ENCODE data around the gene HOXC13.

Gene HOXC13

DNA sequence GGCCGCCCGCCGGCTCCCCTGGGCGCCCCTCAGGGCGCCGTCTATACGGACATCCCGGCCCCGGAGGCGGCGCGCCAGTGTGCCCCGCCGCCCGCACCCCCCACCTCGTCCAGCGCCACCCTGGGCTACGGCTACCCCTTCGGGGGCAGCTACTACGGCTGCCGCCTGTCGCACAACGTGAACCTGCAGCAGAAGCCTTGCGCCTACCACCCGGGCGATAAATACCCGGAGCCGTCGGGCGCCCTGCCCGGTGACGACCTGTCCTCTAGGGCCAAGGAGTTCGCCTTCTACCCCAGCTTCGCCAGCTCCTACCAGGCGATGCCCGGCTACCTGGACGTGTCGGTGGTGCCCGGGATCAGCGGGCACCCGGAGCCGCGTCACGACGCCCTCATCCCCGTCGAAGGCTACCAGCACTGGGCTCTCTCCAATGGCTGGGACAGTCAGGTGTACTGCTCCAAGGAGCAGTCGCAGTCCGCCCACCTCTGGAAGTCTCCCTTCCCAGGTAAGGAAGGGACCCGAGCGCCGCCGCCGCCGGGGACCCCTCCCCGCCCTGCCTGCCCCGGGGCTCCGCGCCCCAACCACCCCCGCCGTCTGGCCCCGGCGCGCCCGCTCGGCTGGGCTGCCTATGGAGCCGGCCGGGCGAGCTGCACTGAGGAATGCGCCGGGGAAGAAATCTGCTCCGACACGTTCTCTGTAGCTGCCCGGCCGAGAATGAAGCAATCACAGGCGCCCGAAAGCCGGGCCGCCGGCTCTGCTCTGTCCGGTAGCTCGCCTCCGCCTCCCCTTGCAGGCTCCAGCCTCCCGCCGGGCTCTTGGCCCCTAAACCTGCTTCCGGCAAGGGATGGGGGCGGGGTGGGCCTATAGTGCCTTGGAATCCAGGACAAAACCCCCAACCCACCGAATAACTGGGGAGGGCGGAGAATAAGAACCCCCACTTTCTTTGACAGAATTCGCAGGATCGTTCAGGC, 794 bp downstream of the HOXC13 start:
- DNase-seq, result no peak

DNA sequence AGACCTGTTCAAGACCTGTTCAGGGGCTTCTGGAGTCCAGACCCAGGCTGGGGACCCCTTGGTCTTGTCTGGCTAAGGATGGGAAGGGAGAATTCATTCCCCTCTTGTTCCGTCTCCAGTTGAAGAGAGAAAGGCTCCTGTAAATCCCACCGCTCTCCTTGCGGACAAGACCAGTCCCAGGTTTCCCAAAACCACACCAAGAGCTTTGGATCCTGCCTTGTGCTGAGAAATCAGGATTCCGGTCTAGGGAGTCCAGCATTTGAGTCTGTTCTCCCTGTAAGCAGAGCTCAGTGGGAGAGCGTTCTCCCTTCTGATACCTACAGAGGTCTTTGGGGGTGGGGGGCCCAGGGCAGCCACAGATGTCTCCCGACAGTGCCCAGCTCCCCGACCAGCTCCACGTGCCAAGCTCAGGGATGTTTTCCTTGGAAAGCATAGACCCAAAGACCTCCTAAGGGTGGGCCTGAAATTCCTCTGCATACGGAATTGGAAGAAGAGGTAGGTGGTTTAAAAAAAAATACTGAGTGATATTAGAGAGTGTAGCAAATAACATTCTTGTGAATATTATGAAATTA, 1.9 kb downstream of the HOXC13 start:
- no peak for DNase-seq

GRCh38 chr12:53941187-53941586, 2.6 kb downstream of the HOXC13 start:
- DNase-seq, result no peak

- DNase-seq, result no peak
Measured at GRCh38 chr12:53941750-53942149, 3.1 kb downstream of the HOXC13 start.

GRCh38 chr12:53942467-53942997, 3.9 kb downstream of the HOXC13 start:
- no peak for DNase-seq

GRCh38 chr12:53944209-53944608, 5.6 kb downstream of the HOXC13 start:
- DNase-seq, result no peak

GRCh38 chr12:53944907-53945847, 6.5 kb downstream of the HOXC13 start:
- no peak for DNase-seq

- no peak for DNase-seq
Measured at GRCh38 chr12:53947743-53948142, 9.1 kb downstream of the HOXC13 start.

DNA sequence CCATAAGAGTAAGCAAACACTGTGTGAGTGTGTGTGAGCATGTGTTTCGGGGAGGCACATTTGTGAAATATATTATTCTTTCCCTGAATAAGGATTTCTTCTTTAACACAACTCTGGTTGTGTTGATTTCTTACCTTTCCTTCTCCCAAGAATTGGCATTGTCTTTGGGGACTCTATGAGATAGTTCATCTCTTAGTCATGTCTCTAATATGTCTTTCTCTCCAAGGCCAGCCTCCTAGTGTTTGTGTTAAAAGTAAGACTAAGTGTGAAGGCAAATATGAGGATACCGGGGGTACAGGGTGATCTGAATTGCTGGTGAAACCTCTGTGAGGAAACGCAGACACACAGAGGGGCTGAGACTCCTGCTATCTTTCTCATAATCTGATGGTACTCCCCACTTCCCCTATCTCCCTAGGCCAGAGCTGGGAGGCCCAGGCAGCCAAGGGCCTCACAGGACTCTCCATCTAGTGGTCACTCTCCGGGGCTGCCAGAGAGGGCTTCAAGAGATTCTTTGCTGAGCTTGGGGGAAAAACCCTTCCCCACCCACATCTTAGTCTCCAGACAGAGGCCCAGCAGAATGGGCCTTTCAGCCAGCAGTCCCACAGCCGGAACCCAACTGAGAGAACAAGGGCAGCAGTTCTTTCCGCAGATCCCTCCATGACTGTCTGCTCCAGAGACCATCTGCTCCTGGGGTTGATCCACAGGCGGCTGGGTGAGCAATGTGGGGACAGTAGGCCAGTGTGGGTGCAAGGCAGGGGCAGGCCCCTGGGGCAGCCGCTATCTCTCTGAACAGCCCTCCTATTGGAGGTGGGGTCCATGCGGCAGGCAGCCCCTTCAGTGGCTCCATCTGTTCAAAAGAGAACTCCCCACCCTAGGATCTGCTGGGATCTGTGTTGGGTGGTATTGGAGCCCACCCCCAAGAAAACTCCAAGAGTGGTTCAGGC, 10.3 kb downstream of the HOXC13 start:
- DNase-seq, result no peak

DNA sequence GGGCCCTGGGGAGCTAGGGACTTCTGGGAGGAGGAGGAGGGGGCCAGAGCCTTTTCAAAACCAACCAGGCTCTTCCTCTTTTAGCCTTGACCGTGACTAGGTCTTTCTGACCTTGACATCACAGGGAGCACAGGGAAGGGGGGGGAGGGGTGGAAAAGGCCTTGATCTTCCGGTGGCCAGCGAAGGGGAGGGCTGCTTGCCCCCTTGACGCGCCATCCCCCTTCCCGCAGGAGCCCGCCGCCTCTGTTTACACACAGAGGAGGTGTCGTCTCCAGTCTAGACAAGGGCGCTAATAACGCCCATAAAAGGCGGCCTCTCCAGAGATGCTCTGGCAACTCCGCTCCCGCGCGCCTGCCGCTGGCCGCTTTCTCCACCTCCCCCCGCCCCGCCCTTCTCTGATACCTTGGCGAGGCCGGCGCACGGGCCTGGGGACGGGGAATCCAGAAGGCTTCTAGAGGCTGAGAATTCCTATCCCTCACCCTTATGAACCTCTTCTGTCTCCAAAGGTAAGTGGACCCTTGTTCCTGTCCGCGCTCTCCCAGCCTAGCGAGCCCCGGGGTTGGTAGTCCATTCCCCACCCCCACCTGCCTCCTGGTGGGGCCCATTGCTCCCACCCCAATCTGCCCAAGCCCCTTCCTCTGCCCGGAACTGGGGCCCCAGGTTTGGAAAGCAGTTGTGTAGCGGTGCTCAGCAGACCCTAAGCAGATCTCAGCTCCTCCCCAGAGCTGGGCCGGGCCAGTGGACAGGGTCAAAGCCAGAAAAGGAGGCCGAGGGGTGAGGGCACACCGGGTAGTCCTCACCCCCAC, 11.2 kb downstream of the HOXC13 start:
- DNase-seq, result no peak

- DNase-seq, result no peak
Measured at GRCh38 chr12:53950437-53950773, 11.8 kb downstream of the HOXC13 start.

DNA sequence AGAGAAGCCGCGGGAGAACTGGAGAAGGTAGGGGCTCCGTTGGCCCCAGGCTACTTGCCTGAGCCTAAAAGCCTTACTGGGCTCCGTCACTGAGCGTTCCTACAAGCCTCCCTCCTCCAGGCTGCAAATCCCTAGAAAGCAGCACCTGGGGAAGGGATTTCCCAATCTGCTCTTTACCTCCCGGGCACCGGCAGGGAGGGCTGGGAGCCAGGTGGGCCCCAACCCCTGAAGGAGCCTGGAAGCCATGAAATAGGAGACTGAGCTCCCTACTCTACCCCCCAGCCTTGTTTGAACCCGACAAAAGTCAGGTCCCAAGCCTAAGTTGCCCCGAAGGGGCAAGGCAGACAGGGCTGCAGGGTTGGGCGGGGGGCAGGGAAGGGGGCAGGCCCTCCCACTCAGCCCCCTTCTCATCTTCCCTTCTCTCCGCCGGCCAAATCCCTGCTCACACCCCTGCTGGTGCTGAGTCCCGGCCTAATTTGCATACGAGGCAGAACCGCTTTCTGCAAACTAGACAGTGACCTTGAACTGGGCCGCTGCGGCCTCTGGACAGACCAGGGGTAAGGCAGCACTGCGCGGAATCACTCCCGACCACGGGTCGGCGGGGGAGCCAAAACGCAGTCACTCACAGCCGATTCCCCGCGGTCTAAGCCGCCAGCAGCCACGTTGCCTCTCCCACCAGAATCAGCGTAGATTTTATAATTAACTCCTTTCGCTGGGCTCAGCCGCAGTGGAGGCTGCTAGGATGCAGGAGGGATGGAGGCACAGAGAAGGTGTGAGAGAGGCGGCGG, 12.4 kb downstream of the HOXC13 start:
- no peak for DNase-seq

DNA sequence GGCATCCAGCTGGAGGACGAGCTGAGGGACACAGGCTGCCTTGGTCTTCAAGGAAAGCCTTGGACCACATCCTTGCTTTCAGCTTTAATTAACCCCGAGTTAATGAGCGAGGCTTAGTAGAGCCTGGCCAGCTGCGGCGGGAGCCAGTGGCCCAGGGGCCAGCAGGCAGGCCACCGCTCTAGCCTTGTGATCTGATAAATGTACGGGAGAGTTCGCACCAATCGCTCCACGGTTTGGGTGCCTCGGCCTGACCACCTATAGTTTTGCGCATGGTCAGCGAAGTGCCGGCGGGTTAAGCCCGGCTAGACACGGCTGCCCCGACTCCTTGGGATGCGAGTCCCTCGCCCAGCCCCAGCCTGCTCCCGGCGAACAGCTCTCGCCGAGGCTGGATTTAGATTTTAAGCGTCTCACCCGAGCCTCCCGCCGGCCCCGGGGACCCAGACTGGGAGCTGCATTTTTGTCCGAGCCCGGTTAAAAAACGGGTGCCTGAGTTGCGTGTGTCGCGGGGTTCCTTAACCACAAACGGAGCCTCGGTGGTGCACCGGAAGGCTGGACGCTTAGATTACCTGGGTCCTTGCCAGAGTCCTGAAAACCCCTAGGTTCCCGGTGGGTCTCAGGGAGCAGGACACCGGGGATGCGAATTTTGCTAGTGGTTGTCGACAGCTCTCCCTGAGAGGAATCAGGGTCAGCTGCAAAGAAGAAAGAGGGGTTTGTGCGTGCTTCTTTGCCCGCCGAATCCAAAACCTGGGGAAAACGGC, 13.1 kb downstream of the HOXC13 start:
- DNase-seq, result no peak

GRCh38 chr12:53952335-53952694, 13.7 kb downstream of the HOXC13 start:
- DNase-seq, result no peak

GRCh38 chr12:53952871-53953734, 14.5 kb downstream of the HOXC13 start:
- DNase-seq, result no peak

DNA sequence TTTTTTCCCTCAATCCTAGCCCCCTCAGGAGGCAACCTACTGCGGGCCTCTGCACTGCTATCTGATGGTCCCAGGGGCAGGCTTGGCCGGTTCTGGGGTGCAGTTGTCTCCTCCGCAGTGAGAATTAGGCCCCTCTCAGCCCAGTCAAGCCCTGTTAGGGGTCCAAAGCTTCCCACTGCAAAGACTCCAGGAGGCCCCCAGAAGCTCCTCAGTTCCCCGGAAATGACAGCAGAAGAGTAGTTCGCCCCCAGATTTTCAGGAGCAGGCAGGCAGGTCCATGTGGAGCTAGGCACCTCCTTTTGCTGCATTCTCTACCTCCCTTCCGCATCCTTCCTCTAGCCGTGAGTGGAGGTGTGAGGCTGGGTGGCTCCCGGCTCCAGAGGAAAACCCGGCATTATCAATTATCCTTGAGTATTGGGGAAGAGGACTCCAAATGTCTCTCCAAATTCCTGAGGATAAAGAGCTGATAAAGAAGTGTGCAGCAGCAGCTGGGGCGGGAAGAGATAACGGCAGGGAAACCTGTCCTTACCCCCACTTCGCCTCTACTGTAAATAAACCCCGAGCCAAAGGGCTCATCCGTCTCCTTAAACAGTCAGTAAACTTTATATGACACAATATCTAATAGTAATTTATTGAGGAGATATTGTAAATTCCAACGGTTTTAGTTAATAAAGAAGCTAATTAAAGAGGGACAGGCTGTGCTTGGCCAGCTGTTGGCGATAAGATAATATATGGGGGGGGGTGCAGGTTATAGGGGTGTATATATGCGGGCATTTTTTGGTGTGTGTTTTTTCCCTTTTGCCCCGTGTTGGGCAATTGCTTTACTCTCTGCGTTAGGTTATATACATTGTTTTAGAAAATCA, 15.4 kb downstream of the HOXC13 start:
- no peak for DNase-seq

- no peak for DNase-seq
Measured at GRCh38 chr12:53954694-53955035, 16.0 kb downstream of the HOXC13 start, which contains the start of gene HOXC12. TSS of gene HOXC12 (plus strand) at chr12:53954903. CDS start at chr12:53954930, 27 bp downstream.
